ENCODE results near the gene ANKS3.

Gene ANKS3

GRCh38 chr16:4695473-4696171, 38.4 kb downstream of the ANKS3 start:
- no peak for DNase-seq

GRCh38 chr16:4694642-4695451, 39.2 kb downstream of the ANKS3 start:
- DNase-seq = no peak

GRCh38 chr16:4693956-4694641, 40.0 kb downstream of the ANKS3 start:
- peak; percentile 45 for DNase-seq

GRCh38 chr16:4693296-4693955, 40.6 kb downstream of the ANKS3 start, which contains the start of gene NUDT16L1:
Gene NUDT16L1, plus strand, starts transcription at chr16:4693562. Its CDS starts 165 bp downstream, at chr16:4693727.
- peak; percentile 98 for DNase-seq

- no peak for DNase-seq
These were observed 41.4 kb downstream of the ANKS3 start for GRCh38 chr16:4692460-4693295.

- no peak for DNase-seq
These were observed 42.2 kb downstream of the ANKS3 start for GRCh38 chr16:4691666-4692412.

GRCh38 chr16:4690946-4691665, 43.0 kb downstream of the ANKS3 start:
- DNase-seq = no peak

GRCh38 chr16:4689864-4690704, 44.0 kb downstream of the ANKS3 start:
- no peak for DNase-seq

GRCh38 chr16:4689091-4689671, 44.9 kb downstream of the ANKS3 start:
- no peak for DNase-seq

- DNase-seq = no peak
These were observed 45.4 kb downstream of the ANKS3 start for GRCh38 chr16:4688674-4689045.

- no peak for DNase-seq
These were observed 46.0 kb downstream of the ANKS3 start for GRCh38 chr16:4687946-4688673.

- no peak for DNase-seq
These were observed 46.7 kb downstream of the ANKS3 start for GRCh38 chr16:4687416-4687815.

- DNase-seq = no peak
These were observed 47.4 kb downstream of the ANKS3 start for GRCh38 chr16:4686497-4687210.

GRCh38 chr16:4685776-4686496, 48.1 kb downstream of the ANKS3 start:
- DNase-seq = no peak

GRCh38 chr16:4685292-4685691, 48.8 kb downstream of the ANKS3 start:
- DNase-seq = no peak

GRCh38 chr16:4684763-4685162, 49.3 kb downstream of the ANKS3 start:
- no peak for DNase-seq

- DNase-seq = no peak
These were observed 49.9 kb downstream of the ANKS3 start for GRCh38 chr16:4684058-4684715.
